GM06990 (cell line): ENCODE measurements around the gene PDE4C.

Source experiments
- DNase-seq: peaks from one replicate; pipeline ENCODE4 v3.0.0-alpha.2; 2011; ENCODE audit not compliant: insufficient read length; ENCODE audit errors: extremely low read depth
- H3K27me3 ChIP-seq: replicated peaks from 2 replicates; pipeline ENCODE4 v1.6.0; 2011; ENCODE audit warnings: low read length; ENCODE audit not compliant: control insufficient read depth, insufficient read depth
- H3K36me3 ChIP-seq: 2 replicates; pipeline ENCODE4 v1.5.1; 2011; ENCODE audit warnings: low read length; ENCODE audit not compliant: control insufficient read depth, insufficient read depth
- H3K4me3 ChIP-seq: replicated peaks from 2 replicates; pipeline ENCODE4 v1.5.1; 2011; ENCODE audit warnings: low read depth, mild to moderate bottlenecking, control low read depth, low read length
- TF ChIP-seq, protein P1 (sequence below): IDR thresholded peaks from 2 replicates; pipeline ENCODE4 v1.5.1; 2011; ENCODE audit warnings: low read length, control low read depth, mild to moderate bottlenecking, inconsistent platforms; ENCODE audit not compliant: insufficient read depth, poor library complexity, severe bottlenecking

The PDE4C gene

DNA sequence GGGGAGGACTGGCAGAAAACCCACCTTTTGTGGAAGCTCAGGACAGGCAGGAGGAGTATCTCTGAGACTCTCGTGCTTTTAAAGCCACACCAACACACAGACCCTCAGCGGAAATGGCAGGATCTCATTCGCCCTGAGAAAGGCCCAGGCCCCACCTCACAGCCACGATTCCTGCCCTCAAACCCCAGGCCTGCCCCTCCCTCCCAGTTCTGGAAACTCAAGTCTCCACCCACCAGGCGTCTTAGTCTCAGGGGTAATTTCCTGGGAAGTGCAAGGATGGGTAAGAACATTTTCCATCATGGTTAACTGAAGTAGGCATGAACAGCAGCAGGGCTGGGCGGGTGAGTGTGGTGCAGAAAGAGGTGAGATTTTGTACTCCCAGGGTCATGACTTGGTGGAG, 8.0 kb upstream of the PDE4C start:
- TF ChIP-seq, protein P1, sequence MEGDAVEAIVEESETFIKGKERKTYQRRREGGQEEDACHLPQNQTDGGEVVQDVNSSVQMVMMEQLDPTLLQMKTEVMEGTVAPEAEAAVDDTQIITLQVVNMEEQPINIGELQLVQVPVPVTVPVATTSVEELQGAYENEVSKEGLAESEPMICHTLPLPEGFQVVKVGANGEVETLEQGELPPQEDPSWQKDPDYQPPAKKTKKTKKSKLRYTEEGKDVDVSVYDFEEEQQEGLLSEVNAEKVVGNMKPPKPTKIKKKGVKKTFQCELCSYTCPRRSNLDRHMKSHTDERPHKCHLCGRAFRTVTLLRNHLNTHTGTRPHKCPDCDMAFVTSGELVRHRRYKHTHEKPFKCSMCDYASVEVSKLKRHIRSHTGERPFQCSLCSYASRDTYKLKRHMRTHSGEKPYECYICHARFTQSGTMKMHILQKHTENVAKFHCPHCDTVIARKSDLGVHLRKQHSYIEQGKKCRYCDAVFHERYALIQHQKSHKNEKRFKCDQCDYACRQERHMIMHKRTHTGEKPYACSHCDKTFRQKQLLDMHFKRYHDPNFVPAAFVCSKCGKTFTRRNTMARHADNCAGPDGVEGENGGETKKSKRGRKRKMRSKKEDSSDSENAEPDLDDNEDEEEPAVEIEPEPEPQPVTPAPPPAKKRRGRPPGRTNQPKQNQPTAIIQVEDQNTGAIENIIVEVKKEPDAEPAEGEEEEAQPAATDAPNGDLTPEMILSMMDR: no peak
- H3K4me3 ChIP-seq: no peak overlapping the region
- DNase-seq: no peak
- H3K27me3 ChIP-seq: peaks cover 2% of the 10 kb centered on the region
- H3K36me3 ChIP-seq: no peaks in the 10 kb centered on the region

DNA sequence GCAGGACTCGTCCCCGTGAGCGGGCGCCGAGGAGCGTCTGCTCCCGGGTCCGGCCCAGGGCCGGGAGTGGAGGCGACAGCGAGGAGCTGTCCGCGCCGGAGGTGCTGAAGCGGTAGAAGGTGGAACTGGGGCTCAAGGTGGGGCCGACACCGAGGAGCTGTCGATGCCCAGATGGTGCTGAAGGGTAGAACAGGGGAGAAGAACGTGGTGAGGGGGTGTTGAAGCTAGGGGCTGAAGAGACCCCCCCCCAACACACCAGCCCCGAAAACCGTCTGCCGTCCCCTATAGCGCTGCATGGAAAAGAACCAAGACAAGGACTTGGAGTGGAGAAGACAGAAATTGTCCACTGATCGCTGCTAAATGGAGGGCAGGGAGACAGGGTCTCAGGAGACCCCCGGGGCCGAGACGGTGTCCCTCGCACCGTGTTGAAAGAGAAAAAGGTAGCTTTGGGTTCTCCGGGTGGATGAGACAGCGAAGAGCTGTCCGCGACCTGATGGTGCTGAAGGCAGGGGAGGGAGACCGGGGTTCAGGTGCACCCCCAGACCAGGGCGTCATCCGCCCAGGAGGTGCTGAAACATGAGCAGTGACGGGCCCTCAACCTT, 7.1 kb upstream of the PDE4C start:
- no peaks in the 10 kb centered on the region for H3K36me3 ChIP-seq
- no peak overlapping the region for H3K4me3 ChIP-seq
- peaks cover 2% of the 10 kb centered on the region for H3K27me3 ChIP-seq
- no peak for DNase-seq
- TF ChIP-seq, protein P1: no peak

DNA sequence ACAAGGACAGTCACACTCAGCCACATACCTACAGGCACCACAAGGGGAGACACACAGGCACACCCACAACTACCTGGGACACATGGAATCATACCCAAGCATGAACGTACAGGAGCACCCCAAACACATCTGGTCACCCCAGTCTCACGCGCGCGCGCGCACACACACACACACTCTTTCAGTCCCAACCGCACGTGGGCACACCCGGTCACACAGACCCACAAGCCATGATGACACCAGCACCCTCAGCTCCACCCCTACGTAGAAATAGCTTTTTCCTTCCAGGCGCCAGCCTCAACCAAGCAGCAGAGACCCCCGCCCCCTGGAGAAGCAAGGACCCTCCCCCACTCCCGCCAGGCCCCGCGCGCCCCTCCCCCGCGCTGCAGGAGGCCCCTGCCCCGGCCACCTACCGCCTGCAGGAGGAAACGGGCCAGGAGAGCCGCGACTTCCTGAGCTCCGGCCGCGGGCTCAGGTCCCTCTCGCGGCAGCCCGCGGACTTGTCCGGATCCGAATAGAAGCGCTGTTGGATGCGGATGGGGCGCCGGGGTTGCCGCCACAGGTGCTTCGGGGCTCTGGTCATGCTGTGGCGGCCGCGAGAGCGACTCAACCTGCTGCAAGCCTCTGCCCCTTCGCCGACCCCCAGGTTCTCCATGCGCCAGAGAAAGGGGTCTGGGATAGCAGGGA, 6.4 kb upstream of the PDE4C start:
- Histone ChIP-seq H3K27me3 (peaks cover 2% of the 10 kb centered on the region), H3K36me3 (no peaks in the 10 kb centered on the region), H3K4me3 (no peak overlapping the region)
- TF ChIP-seq, protein P1: no peak
- no peak for DNase-seq

DNA sequence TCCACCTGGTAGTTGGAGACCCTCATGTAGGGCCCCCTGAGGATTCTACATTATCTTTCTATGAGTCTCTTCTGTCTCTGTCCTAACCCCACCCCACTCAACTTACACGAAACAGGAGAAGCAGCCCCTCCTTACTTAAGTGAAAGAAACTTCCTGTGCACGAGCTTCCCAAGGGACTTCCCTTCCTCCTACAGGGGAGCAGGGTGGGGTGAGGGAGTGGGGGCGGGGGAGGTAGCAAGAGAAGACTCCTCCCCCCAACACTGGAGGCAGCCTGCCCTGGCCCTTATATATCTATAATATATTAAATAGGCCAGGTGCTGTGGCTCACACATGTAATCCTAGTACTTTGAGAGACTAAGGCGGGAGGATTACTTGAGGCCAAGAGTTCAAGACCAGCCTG, 5.5 kb upstream of the PDE4C start:
- Histone ChIP-seq H3K27me3 (peaks cover 2% of the 10 kb centered on the region), H3K4me3 (no peak overlapping the region), H3K36me3 (no peaks in the 10 kb centered on the region)
- TF ChIP-seq, protein P1: no peak
- DNase-seq: no peak

DNA sequence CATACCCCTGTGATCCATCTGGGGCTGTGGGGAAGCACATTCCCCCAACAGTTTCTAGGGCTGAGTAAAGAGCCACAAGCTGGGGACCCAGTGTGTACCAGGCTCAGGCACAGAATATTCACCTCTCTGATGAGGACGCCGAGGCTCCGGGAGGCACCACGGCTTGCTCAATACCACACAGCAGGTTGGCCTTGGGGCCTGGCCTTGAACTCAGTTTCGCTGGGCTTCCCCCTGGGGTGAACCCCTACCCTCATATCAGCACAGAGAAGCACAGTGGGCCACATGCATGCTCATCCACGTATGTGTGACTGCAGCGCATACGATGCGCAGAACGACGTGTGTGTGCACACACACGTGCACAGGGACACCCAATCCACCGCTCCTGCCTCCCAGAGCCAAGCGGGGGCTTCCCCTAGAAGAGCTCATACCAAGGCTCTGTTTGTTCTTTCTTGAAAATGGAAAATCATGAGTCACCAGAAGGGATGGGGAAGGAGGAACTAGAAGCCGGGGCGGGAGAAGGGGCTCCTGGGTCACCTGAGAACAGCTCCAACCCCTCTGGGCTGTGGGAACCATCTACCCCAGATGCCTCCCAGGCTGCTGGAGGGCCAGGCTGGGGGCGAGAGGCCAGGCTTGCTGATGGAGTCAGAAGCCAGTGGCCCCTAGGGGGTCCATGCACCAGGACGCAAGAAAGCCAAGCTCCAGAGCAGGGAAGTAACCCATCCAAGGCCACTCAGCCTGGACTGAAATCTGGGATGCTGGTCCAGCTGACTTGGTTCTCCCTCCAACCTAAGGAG, 4.9 kb upstream of the PDE4C start:
- peaks cover 2% of the 10 kb centered on the region for H3K27me3 ChIP-seq
- TF ChIP-seq, protein P1: no peak
- no peak for DNase-seq
- H3K36me3 ChIP-seq: no peaks in the 10 kb centered on the region
- no peak overlapping the region for H3K4me3 ChIP-seq
